Neural cell (in vitro differentiated cells): ENCODE measurements around the gene REXO5. TPM values are rescaled to one million over a fixed set of nuclear protein-coding genes. Genes with fewer than 3 reads are reported as not detected.
"Not testable (repeated sequence)": the region's sequence is repeated elsewhere in the genome, so short reads cannot be mapped to it uniquely, and the experiment has no call there.

ENCODE experiments used
- H2AFZ ChIP-seq: fragments of 200-600, 300-800 bp; sonication (generic), shearing (Covaris generic); 2 replicates; pipeline ENCODE4 v1.6.0; 2014; ENCODE audit warnings: low read depth, mild to moderate bottlenecking, antibody characterized with exemption, low read length, moderate library complexity
- H3F3A ChIP-seq: fragments of 200-600 bp; shearing (Covaris generic); 2 replicates; pipeline ENCODE4 v1.6.1; 2016; ENCODE audit warnings: mild to moderate bottlenecking, moderate library complexity, mixed read lengths, antibody characterized with exemption, low read length; ENCODE audit not compliant: insufficient read depth, poor library complexity, severe bottlenecking
- H3K27ac ChIP-seq: fragments of 200-600, 300-800 bp; sonication (generic), shearing (Covaris generic); 2 replicates; pipeline ENCODE4 v1.5.1; 2014; ENCODE audit warnings: mild to moderate bottlenecking, low read length, moderate library complexity
- H3K27me3 ChIP-seq: fragments of 300-800, 200-600 bp; sonication (generic), shearing (Covaris generic); 2 replicates; pipeline ENCODE4 v1.6.0; 2014; ENCODE audit warnings: mild to moderate bottlenecking, low read depth, low read length, moderate library complexity; ENCODE audit not compliant: insufficient read depth
- H3K36me3 ChIP-seq: fragments of 300-800, 200-600 bp; sonication (generic), shearing (Covaris generic); 2 replicates; pipeline ENCODE4 v1.5.1; 2014; ENCODE audit warnings: mild to moderate bottlenecking, antibody characterized with exemption, low read length, moderate library complexity; ENCODE audit not compliant: insufficient read depth
- H3K4me2 ChIP-seq: fragments of 300-800, 200-600 bp; sonication (generic), shearing (Covaris generic); 2 replicates; pipeline ENCODE4 v1.6.0; 2014; ENCODE audit warnings: mild to moderate bottlenecking, low read length
- H3K4me3 ChIP-seq: fragments of 300-800, 200-600 bp; sonication (generic), shearing (Covaris generic); 2 replicates; pipeline ENCODE4 v1.5.1; 2014; ENCODE audit warnings: mild to moderate bottlenecking, low read length, moderate library complexity
- H3K79me2 ChIP-seq: fragments of 200-600 bp; shearing (Covaris generic); replicated peaks from 2 replicates; pipeline ENCODE4 v1.6.0; 2014; ENCODE audit warnings: mild to moderate bottlenecking, low read length, moderate library complexity; ENCODE audit not compliant: insufficient read depth
- H3K9ac ChIP-seq: fragments of 300-800, 200-600 bp; sonication (generic), shearing (Covaris generic); 2 replicates; pipeline ENCODE4 v1.6.1; 2016; ENCODE audit warnings: mild to moderate bottlenecking, low read length, mixed read lengths
- H3K9me2 ChIP-seq: fragments of 200-600 bp; shearing (Covaris generic); 2 replicates; pipeline ENCODE4 v1.6.1; 2016; ENCODE audit warnings: mild to moderate bottlenecking, low read length, mixed read lengths; ENCODE audit not compliant: insufficient read depth
- H3K9me3 ChIP-seq: fragments of 200-600, 300-800 bp; sonication (generic), shearing (Covaris generic); 2 replicates; pipeline ENCODE4 v1.6.1; 2016; ENCODE audit warnings: mild to moderate bottlenecking, mixed run types, low read length, moderate library complexity, mixed read lengths
- H4K20me1 ChIP-seq: fragments of 200-600 bp; shearing (Covaris generic); 2 replicates; pipeline ENCODE4 v1.6.1; 2016; ENCODE audit warnings: mild to moderate bottlenecking, mixed run types; ENCODE audit not compliant: insufficient read depth
- CTCF ChIP-seq: fragments of 450-650 bp; IDR thresholded peaks from 2 replicates; pipeline ENCODE4 v1.5.1; 2014; ENCODE audit warnings: antibody characterized with exemption, mild to moderate bottlenecking, moderate library complexity; ENCODE audit not compliant: poor library complexity, severe bottlenecking
- EP300 ChIP-seq: fragments of 450-650 bp; conservative IDR thresholded peaks from 2 replicates; pipeline ENCODE4 v1.6.1; 2014; ENCODE audit warnings: antibody characterized with exemption, mild to moderate bottlenecking, moderate library complexity; ENCODE audit not compliant: poor library complexity, severe bottlenecking
- MXI1 ChIP-seq: fragments of 450-650 bp; conservative IDR thresholded peaks from 2 replicates; pipeline ENCODE4 v1.6.1; 2014; ENCODE audit warnings: antibody characterized with exemption, mild to moderate bottlenecking; ENCODE audit not compliant: poor library complexity, severe bottlenecking
- RAD21 ChIP-seq: fragments of 450-650 bp; conservative IDR thresholded peaks from 2 replicates; pipeline ENCODE4 v1.6.1; 2014; ENCODE audit warnings: antibody characterized with exemption, mild to moderate bottlenecking, moderate library complexity
- SMC3 ChIP-seq: fragments of 450-650 bp; conservative IDR thresholded peaks from 2 replicates; pipeline ENCODE4 v1.6.1; 2014; ENCODE audit warnings: antibody characterized with exemption, mild to moderate bottlenecking, moderate library complexity; ENCODE audit not compliant: poor library complexity
- TAF1 ChIP-seq: IDR thresholded peaks from 2 replicates; pipeline ENCODE4 v1.6.1; 2012; ENCODE audit warnings: low read depth
- polyA plus RNA-seq: library from polyadenylated mRNA; depleted of rRNA; stranded (reverse); fragments of >200 nt; gene quantifications from 2 replicates; pipeline ENCODE4 v1.2.3, GENCODE V29; 2014
- TF ChIP-seq, protein P1 (sequence below): IDR thresholded peaks from 2 replicates; pipeline ENCODE4 v1.6.1; 2012; ENCODE audit warnings: borderline replicate concordance

Gene REXO5
- polyA plus RNA-seq, 1 donor from 2014 or later, result 11.2 TPM

GRCh38 chr16:20862162-20862960, 56.0 kb downstream of the REXO5 start:
- Histone ChIP-seq H3K27me3 (no peaks in the 10 kb centered on the region), H3K4me2 (no peak overlapping the region), H4K20me1 (no peaks in the 10 kb centered on the region), H3K79me2 (peaks cover 11% of the 10 kb centered on the region), H3F3A (no peaks in the 10 kb centered on the region), H3K36me3 (no peaks in the 10 kb centered on the region), H3K4me3 (no peak overlapping the region), H3K9me3 (no peaks in the 10 kb centered on the region), H3K9me2 (no peaks in the 10 kb centered on the region), H2AFZ (no peak overlapping the region), H3K27ac (no peak overlapping the region), H3K9ac (no peak overlapping the region)
- TF ChIP-seq RAD21 (no peak), MXI1 (no peak), CTCF (no peak), EP300 (no peak), SMC3 (no peak), TAF1 (no peak)
- TF ChIP-seq, protein P1, sequence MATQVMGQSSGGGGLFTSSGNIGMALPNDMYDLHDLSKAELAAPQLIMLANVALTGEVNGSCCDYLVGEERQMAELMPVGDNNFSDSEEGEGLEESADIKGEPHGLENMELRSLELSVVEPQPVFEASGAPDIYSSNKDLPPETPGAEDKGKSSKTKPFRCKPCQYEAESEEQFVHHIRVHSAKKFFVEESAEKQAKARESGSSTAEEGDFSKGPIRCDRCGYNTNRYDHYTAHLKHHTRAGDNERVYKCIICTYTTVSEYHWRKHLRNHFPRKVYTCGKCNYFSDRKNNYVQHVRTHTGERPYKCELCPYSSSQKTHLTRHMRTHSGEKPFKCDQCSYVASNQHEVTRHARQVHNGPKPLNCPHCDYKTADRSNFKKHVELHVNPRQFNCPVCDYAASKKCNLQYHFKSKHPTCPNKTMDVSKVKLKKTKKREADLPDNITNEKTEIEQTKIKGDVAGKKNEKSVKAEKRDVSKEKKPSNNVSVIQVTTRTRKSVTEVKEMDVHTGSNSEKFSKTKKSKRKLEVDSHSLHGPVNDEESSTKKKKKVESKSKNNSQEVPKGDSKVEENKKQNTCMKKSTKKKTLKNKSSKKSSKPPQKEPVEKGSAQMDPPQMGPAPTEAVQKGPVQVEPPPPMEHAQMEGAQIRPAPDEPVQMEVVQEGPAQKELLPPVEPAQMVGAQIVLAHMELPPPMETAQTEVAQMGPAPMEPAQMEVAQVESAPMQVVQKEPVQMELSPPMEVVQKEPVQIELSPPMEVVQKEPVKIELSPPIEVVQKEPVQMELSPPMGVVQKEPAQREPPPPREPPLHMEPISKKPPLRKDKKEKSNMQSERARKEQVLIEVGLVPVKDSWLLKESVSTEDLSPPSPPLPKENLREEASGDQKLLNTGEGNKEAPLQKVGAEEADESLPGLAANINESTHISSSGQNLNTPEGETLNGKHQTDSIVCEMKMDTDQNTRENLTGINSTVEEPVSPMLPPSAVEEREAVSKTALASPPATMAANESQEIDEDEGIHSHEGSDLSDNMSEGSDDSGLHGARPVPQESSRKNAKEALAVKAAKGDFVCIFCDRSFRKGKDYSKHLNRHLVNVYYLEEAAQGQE, result no peak

DNA sequence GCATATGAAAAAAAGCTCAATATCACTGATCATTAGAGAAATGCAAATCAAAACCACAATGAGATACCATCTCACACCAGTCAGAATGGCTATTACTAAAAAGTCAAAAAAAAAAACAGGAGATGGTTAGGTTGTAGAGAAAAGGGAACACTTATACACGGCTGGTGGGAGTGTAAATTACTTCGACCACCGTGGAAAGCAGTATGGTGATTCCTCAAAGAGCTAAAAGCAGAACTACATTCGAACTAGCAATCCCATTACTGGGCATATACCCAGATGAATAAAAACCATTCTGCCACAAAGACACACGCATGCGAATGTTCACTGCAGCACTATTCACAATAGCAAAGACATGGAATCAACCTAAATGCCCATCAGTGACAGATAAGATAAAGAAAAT, 58.0 kb downstream of the REXO5 start:
- not testable (repeated sequence) for H3K4me2 ChIP-seq, H3K27me3 ChIP-seq, H3K27ac ChIP-seq, H3F3A ChIP-seq, H3K9ac ChIP-seq, H3K9me3 ChIP-seq, H3K36me3 ChIP-seq, H2AFZ ChIP-seq, H3K4me3 ChIP-seq, H4K20me1 ChIP-seq, H3K9me2 ChIP-seq
- H3K79me2 ChIP-seq, result peaks cover 11% of the 10 kb centered on the region
